ENCODE measurements around the gene PDE4D.
A peak's percentile ranks its signal among the peaks of the same experiment; 100 is the strongest.

Gene PDE4D

DNA sequence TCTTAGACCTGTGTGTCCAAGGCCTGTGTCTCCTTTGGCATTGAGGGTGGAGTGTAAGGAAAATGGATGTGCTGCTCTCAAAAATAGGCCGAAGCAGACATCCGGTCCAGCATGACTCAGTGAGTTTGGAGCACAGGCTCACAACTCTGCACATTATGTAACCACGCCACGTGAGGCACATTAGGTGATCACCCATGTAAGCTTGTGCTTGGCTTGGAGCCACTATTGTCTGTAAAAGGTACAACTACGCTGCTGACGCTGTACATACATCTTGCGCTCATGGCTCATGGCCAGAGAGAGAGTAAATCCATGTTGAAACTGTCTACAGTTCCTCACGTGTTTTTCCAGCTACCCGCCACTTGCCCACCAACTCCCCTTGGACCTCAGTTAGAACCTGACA, 177.5 kb downstream of the PDE4D start:
- ChIA-PET CTCF (no interaction called here), POLR2A (no interaction called here)
- no peak for DNase-seq (ENCODE audit: extremely low spot score)
- TF ChIP-seq FOXK2 (IDR thresholded peaks at IDR 0.05): no peak

DNA sequence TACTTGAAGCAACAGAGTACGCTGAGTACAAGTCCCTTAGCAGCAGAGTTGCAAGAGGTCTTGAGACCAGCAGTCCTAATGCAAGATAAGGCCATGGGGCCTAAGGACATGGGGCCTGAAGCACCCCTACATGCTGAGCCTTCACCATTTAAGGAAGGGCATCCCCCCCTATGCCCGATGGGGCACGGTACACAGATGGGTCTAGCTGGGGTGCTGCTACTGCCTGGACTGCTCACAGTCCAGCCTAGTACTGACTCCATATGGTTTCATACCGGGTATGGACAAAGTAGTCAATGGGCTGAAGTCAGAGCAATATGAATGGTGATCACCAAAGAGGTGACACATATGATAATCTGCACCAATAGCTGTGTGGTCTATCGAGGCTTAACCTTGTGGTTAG, 178.3 kb downstream of the PDE4D start:
- POLR2A ChIA-PET: no interaction called here
- TF ChIP-seq LEF1 (IDR thresholded peaks at IDR 0.05; ENCODE audit: borderline replicate concordance) (no peak), SP1 (IDR thresholded peaks at IDR 0.05) (no peak), SUZ12 (IDR thresholded peaks at IDR 0.05) (no peak), TARDBP (IDR thresholded peaks at IDR 0.05) (no peak), L3MBTL2 (conservative IDR thresholded peaks at IDR 0.05) (no peak), ELF4 (IDR thresholded peaks at IDR 0.05) (no peak), BHLHE40 (IDR thresholded peaks at IDR 0.05; ENCODE audit: borderline replicate concordance) (no peak), HDGF (IDR thresholded peaks at IDR 0.05; ENCODE audit: borderline replicate concordance) (no peak), NFRKB (IDR thresholded peaks at IDR 0.05) (no peak), ZNF384 (IDR thresholded peaks at IDR 0.05) (no peak), FOXA1 (IDR thresholded peaks at IDR 0.05) (no peak), FOXM1 (IDR thresholded peaks at IDR 0.05; ENCODE audit: borderline replicate concordance) (no peak), ARNT (IDR thresholded peaks at IDR 0.05) (no peak), FOXK2 (IDR thresholded peaks at IDR 0.05) (no peak)
- TF ChIP-seq, protein P1, sequence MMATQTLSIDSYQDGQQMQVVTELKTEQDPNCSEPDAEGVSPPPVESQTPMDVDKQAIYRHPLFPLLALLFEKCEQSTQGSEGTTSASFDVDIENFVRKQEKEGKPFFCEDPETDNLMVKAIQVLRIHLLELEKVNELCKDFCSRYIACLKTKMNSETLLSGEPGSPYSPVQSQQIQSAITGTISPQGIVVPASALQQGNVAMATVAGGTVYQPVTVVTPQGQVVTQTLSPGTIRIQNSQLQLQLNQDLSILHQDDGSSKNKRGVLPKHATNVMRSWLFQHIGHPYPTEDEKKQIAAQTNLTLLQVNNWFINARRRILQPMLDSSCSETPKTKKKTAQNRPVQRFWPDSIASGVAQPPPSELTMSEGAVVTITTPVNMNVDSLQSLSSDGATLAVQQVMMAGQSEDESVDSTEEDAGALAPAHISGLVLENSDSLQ (IDR thresholded peaks at IDR 0.05): no peak
- DNase-seq (ENCODE audit: extremely low spot score): no peak
- CTCF ChIA-PET: no interaction called here

DNA sequence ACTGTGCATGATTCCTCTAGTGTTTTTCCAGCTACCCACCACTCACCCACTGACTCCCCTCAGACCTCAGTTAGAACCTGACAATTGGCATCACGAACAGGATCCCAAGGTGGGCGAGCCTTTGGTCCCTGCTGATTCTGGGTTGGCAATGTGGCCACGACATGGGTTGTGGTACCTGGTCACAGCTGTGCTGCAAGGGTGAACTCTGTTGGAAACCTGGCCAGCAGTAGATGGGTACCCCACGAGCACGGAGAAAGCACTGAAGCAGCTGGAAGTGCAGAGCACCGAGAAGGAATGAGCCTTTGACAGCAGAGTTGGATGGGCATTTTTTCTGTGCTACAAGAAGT, 180.1 kb downstream of the PDE4D start:
- ChIA-PET CTCF (no interaction called here), POLR2A (no interaction called here)
- DNase-seq (ENCODE audit: extremely low spot score): no peak
- TF ChIP-seq NFRKB (IDR thresholded peaks at IDR 0.05) (no peak), FOXA1 (IDR thresholded peaks at IDR 0.05) (no peak), L3MBTL2 (conservative IDR thresholded peaks at IDR 0.05) (no peak), SUZ12 (IDR thresholded peaks at IDR 0.05) (no peak), LEF1 (IDR thresholded peaks at IDR 0.05; ENCODE audit: borderline replicate concordance) (no peak), ARNT (IDR thresholded peaks at IDR 0.05) (no peak), ZNF384 (IDR thresholded peaks at IDR 0.05) (no peak), CTBP1 (IDR thresholded peaks at IDR 0.05; ENCODE audit: borderline replicate concordance) (no peak), TARDBP (IDR thresholded peaks at IDR 0.05) (no peak), FOXK2 (IDR thresholded peaks at IDR 0.05) (no peak), BHLHE40 (IDR thresholded peaks at IDR 0.05; ENCODE audit: borderline replicate concordance) (no peak), FOXM1 (IDR thresholded peaks at IDR 0.05; ENCODE audit: borderline replicate concordance) (no peak), SP1 (IDR thresholded peaks at IDR 0.05) (no peak)
- TF ChIP-seq, protein P1 (IDR thresholded peaks at IDR 0.05): no peak

DNA sequence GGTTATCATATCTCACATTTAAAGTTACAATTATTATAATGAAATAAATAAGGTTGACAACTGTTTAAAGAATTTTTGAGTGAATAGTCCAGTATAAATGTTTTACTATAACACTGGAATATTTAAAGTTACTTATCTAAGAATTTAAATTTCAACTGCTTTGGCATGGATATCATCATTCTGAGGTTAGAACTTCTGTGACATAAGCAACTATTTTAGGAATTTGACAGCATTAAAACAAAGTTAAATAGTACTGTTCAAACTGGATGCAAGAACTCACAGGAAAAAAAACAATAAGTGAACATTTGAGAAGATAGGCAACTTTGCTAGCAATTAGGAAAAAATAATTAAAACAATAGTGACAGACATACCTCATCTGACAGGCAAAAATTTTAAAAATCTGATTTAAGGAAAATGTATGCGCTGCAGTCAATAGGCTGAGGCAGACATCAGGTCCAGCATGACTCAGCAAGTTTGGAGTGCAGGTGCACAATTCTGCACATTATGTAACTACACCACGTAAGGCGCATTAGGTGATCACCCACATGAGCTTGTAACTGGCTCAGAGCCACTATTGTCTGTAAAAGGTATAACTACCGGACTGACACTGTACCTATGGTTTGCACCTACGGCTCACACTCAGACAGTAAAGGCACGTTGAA, 180.6 kb downstream of the PDE4D start:
- peak; percentile 8 for DNase-seq (ENCODE audit: extremely low spot score)
- ChIA-PET POLR2A (no interaction called here), CTCF (no interaction called here)
- TF ChIP-seq NFRKB (IDR thresholded peaks at IDR 0.05) (no peak), ZNF384 (IDR thresholded peaks at IDR 0.05) (no peak), ARNT (IDR thresholded peaks at IDR 0.05) (no peak), L3MBTL2 (conservative IDR thresholded peaks at IDR 0.05) (no peak), SP1 (IDR thresholded peaks at IDR 0.05) (no peak), CTBP1 (IDR thresholded peaks at IDR 0.05; ENCODE audit: borderline replicate concordance) (no peak), FOXK2 (IDR thresholded peaks at IDR 0.05) (no peak), ELF4 (IDR thresholded peaks at IDR 0.05) (no peak)
- TF ChIP-seq, protein P1 (IDR thresholded peaks at IDR 0.05): no peak

DNA sequence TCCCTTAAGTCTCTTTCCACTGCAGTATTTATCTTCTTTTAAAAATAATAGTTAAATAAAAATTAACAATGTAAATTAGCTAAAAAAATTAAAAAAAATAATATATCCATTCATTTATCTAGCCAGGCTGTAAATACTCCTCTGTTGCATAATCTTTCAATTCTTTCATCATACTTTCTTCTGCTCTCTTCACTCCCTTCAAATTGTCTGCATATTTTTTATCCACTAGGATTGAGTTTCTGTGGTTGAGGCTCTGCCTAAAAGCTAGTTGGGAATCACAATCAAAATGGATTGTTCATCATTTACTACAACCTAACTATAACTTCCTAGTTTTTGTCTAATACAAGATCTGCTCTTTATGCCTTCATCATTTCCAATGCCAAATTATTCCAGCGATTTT, 182.2 kb downstream of the PDE4D start:
- POLR2A ChIA-PET: no interaction called here
- CTCF ChIA-PET: no interaction called here
- DNase-seq (ENCODE audit: extremely low spot score): no peak
- TF ChIP-seq, protein P1 (IDR thresholded peaks at IDR 0.05): no peak
- TF ChIP-seq L3MBTL2 (conservative IDR thresholded peaks at IDR 0.05) (no peak), NFRKB (IDR thresholded peaks at IDR 0.05) (no peak), ELF4 (IDR thresholded peaks at IDR 0.05) (no peak), BHLHE40 (IDR thresholded peaks at IDR 0.05; ENCODE audit: borderline replicate concordance) (no peak), ARNT (IDR thresholded peaks at IDR 0.05) (no peak), CTBP1 (IDR thresholded peaks at IDR 0.05; ENCODE audit: borderline replicate concordance) (no peak)

DNA sequence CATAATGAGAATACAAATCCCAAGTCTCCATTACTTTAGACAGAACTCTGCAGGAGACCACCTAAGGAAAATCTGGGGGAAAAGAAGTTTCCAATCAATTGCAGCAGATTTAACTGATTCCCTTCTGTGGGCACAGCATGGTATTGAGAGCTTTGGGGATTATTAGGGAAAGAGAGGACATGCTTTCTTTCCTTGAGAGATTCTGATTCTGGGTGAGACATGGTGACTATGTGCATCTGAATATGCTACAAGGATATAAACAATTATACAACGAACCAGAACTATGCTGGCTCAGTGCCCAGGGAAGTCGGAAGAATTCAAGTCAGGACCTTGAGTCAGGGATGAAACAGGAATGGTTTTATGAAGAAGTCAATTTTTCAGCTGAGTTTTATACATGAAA, 183.7 kb downstream of the PDE4D start:
- POLR2A ChIA-PET: no interaction called here
- no peak for DNase-seq (ENCODE audit: extremely low spot score)
- CTCF ChIA-PET: no interaction called here
- TF ChIP-seq ELF4 (IDR thresholded peaks at IDR 0.05): no peak
- TF ChIP-seq LEF1 (IDR thresholded peaks at IDR 0.05; ENCODE audit: borderline replicate concordance): no peak
- TF ChIP-seq, protein P1 (IDR thresholded peaks at IDR 0.05): no peak
- TF ChIP-seq BHLHE40 (IDR thresholded peaks at IDR 0.05; ENCODE audit: borderline replicate concordance): no peak
- TF ChIP-seq FOXA1 (IDR thresholded peaks at IDR 0.05): no peak
- TF ChIP-seq ARNT (IDR thresholded peaks at IDR 0.05): no peak
- TF ChIP-seq FOXM1 (IDR thresholded peaks at IDR 0.05; ENCODE audit: borderline replicate concordance): no peak
- TF ChIP-seq TARDBP (IDR thresholded peaks at IDR 0.05): no peak
- no peak for TF ChIP-seq SUZ12 (IDR thresholded peaks at IDR 0.05)
- no peak for TF ChIP-seq L3MBTL2 (conservative IDR thresholded peaks at IDR 0.05)
- TF ChIP-seq HDGF (IDR thresholded peaks at IDR 0.05; ENCODE audit: borderline replicate concordance): no peak
- TF ChIP-seq ZNF384 (IDR thresholded peaks at IDR 0.05): no peak
- no peak for TF ChIP-seq NFRKB (IDR thresholded peaks at IDR 0.05)

Measured in HEK293T (cell line).